K562 (cell line): ENCODE data around the gene GNL3. TPM values are rescaled to one million over a fixed set of nuclear protein-coding genes. Genes with fewer than 3 reads are reported as not detected.

Experiments used
- HCFC1 ChIP-seq: IDR thresholded peaks from 2 replicates; pipeline ENCODE4 v1.6.1; 2012; ENCODE audit warnings: low read depth, low read length, improper control_type of control experiment
- JUND ChIP-seq, 2 experiments: IDR thresholded peaks; 2 replicates in 1 of 2; 3 replicates in 1 of 2; pipeline ENCODE4 v1.6.1; 2011; ENCODE audit warnings: borderline replicate concordance in 2 of 2, low read depth in 2 of 2, low read length in 2 of 2, improper control_type of control experiment in 1 of 2, missing biosample characterization in 1 of 2, missing genetic modification characterization in 1 of 2, missing genetic modification reagents in 1 of 2
- POLR2B ChIP-seq: fragments of 450-650 bp; IDR thresholded peaks from 2 replicates; pipeline ENCODE4 v1.6.1; 2018; ENCODE audit warnings: low read depth; ENCODE audit not compliant: partially characterized antibody
- SMARCB1 ChIP-seq: IDR thresholded peaks from 2 replicates; pipeline ENCODE4 v1.6.1; 2011; ENCODE audit warnings: improper control_type of control experiment, low read depth; ENCODE audit not compliant: insufficient read length
- SUPT5H ChIP-seq: fragments of 450-650 bp; IDR thresholded peaks from 2 replicates; pipeline ENCODE4 v1.6.1; 2016
- ZKSCAN8 ChIP-seq: fragments of 200-800 bp; sonication (Bioruptor generic); IDR thresholded peaks from 2 replicates; pipeline ENCODE4 v1.6.1; 2016; ENCODE audit warnings: missing genetic modification characterization, missing compliant biosample characterization
- polyA plus RNA-seq, 8 experiments: library from polyadenylated mRNA; depleted of rRNA in 4 of 8; stranded (reverse) in 5 of 8; unstranded in 3 of 8; fragments of >200 nt; fragmentation: Nextera tagmentation in 2 of 8; fragmentation: Illumina TruSeq in 1 of 8; extraction: Ambion mirVana in 2 of 8; extraction: Trizol in 1 of 8; gene quantifications; 2 replicates each; pipeline versions ENCODE4 v1.2.1 to v1.2.3, GENCODE V29; 2011 to 2014; ENCODE audit warnings: inconsistent platforms in 1 of 8, missing spikeins in 1 of 8
- total RNA-seq, 7 experiments: library from RNA; depleted of rRNA in 6 of 7; stranded (reverse); fragments of >200 nt in 6 of 7; fragmentation: Illumina TruSeq in 2 of 7; extraction: Trizol in 2 of 7; gene quantifications; 2 replicates each; pipeline versions ENCODE4 v1.2.1 to v1.2.3, GENCODE V29; 2011 to 2021; ENCODE audit warnings: low replicate concordance in 1 of 7
- TF ChIP-seq, protein P1 (sequence below), 2 experiments: fragments of 450-650 bp; conservative IDR thresholded peaks; 2 replicates each; pipeline ENCODE4 v1.6.1; 2017; ENCODE audit warnings: mild to moderate bottlenecking in 2 of 2, moderate library complexity in 2 of 2
- TF ChIP-seq, protein P2 (sequence below): sonication (generic); formaldehyde crosslinking; IDR thresholded peaks from 2 replicates; pipeline ENCODE4 v1.8.0; 2022; ENCODE audit warnings: missing genetic modification reagents, mild to moderate bottlenecking, moderate library complexity, borderline replicate concordance
- TF ChIP-seq, protein P3 (sequence below): fragments of 250-450 bp; sonication (Bioruptor Pico); IDR thresholded peaks from 2 replicates; pipeline ENCODE4 v1.5.0; 2021; ENCODE audit warnings: mild to moderate bottlenecking, borderline replicate concordance
- TF ChIP-seq, protein P4 (sequence below), 2 experiments: fragments of 450-650 bp in 1 of 2; sonication (generic) in 1 of 2; formaldehyde crosslinking in 1 of 2; IDR thresholded peaks in 1 of 2; conservative IDR thresholded peaks in 1 of 2; 2 replicates each; pipeline versions ENCODE4 v1.6.1 to v1.8.1; 2016 to 2023; ENCODE audit warnings: mild to moderate bottlenecking in 2 of 2, moderate library complexity in 2 of 2, inconsistent platforms in 1 of 2, missing genetic modification reagents in 1 of 2
- TF ChIP-seq, protein P5 (sequence below): sonication (generic); formaldehyde crosslinking; IDR thresholded peaks from 2 replicates; pipeline ENCODE4 v1.8.0; 2023; ENCODE audit warnings: missing genetic modification reagents, mild to moderate bottlenecking, borderline replicate concordance

Gene GNL3
- total and polyA plus RNA-seq, 9 of the 15 experiments (the other 6 are each of a cell fraction or from before 2014, with no cell fraction given): 132 to 313 (median 220) TPM

DNA sequence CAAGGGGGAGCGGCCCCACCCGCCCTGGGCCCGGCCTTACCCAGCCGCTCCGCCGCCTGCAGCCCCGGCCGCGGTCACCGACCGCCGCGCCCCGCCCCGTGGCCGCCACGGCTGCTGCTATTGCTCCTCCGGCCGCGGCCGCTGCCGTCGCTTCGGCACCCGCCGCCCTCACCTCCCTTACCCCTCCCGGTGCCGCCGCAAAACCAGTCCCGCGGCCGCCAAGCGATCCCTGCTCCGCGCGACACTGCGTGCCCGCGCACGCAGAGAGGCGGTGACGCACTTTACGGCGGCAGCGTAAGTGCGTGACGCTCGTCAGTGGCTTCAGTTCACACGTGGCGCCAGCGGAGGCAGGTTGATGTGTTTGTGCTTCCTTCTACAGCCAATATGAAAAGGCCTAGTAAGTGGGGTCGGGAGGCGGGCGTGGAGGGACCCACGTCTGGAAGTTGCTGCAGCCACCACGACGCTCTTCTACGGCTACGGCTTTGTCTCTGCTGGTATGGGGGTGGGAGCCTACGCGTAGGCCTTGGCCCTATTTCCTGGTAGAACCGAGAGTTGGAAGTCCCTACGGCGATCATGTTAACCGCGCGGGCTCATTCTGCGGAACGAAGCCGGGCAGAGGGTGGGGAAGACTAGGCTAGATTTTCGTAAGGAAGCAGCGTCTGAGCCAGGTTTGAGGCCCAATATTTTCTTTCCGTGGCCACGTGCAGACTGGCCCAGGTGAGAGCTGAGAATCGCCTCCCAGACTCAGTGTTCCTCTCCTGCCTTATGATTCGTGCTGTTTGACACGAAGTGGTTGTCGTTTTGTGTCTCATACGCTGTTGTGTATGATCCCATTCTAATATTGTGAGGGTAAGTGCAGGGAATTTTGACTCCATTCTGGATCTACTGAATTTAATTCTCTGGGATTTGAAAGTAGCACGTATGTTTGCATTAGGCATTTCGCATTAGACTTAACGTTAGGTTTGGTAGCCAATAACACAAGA lies at the start of gene GNL3, which contains the start of gene PBRM1 (continued):
- TF ChIP-seq, protein P1, sequence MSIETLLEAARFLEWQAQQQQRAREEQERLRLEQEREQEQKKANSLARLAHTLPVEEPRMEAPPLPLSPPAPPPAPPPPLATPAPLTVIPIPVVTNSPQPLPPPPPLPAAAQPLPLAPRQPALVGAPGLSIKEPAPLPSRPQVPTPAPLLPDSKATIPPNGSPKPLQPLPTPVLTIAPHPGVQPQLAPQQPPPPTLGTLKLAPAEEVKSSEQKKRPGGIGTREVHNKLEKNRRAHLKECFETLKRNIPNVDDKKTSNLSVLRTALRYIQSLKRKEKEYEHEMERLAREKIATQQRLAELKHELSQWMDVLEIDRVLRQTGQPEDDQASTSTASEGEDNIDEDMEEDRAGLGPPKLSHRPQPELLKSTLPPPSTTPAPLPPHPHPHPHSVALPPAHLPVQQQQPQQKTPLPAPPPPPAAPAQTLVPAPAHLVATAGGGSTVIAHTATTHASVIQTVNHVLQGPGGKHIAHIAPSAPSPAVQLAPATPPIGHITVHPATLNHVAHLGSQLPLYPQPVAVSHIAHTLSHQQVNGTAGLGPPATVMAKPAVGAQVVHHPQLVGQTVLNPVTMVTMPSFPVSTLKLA (conservative IDR thresholded peaks at IDR 0.05): peak; percentile 98 to 99
- no peak for TF ChIP-seq ZKSCAN8 (CRISPR knock-in tag)
- peak; percentile 87 for TF ChIP-seq SUPT5H
- TF ChIP-seq HCFC1: peak; percentile 68
- TF ChIP-seq SMARCB1: no peak
- TF ChIP-seq, protein P2, sequence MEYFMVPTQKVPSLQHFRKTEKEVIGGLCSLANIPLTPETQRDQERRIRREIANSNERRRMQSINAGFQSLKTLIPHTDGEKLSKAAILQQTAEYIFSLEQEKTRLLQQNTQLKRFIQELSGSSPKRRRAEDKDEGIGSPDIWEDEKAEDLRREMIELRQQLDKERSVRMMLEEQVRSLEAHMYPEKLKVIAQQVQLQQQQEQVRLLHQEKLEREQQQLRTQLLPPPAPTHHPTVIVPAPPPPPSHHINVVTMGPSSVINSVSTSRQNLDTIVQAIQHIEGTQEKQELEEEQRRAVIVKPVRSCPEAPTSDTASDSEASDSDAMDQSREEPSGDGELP: peak; percentile 72
- TF ChIP-seq, protein P3, sequence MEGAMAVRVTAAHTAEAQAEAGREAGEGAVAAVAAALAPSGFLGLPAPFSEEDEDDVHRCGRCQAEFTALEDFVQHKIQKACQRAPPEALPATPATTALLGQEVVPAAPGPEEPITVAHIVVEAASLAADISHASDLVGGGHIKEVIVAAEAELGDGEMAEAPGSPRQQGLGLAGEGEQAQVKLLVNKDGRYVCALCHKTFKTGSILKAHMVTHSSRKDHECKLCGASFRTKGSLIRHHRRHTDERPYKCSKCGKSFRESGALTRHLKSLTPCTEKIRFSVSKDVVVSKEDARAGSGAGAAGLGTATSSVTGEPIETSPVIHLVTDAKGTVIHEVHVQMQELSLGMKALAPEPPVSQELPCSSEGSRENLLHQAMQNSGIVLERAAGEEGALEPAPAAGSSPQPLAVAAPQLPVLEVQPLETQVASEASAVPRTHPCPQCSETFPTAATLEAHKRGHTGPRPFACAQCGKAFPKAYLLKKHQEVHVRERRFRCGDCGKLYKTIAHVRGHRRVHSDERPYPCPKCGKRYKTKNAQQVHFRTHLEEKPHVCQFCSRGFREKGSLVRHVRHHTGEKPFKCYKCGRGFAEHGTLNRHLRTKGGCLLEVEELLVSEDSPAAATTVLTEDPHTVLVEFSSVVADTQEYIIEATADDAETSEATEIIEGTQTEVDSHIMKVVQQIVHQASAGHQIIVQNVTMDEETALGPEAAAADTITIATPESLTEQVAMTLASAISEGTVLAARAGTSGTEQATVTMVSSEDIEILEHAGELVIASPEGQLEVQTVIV (CRISPR knock-in tag): peak; percentile 97
- TF ChIP-seq JUND (IDR thresholded peaks at IDR 0.05; ENCODE audit: borderline replicate concordance, low read depth, low read length): peak; percentile 49
- no peak for TF ChIP-seq JUND (tag; IDR thresholded peaks at IDR 0.05; ENCODE audit: borderline replicate concordance, low read depth, low read length)
- TF ChIP-seq POLR2B: peak; percentile 81
- TF ChIP-seq, protein P4, sequence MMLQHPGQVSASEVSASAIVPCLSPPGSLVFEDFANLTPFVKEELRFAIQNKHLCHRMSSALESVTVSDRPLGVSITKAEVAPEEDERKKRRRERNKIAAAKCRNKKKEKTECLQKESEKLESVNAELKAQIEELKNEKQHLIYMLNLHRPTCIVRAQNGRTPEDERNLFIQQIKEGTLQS (IDR thresholded peaks at IDR 0.05): peak; percentile 51
- TF ChIP-seq, protein P4 (CRISPR knock-in tag; conservative IDR thresholded peaks at IDR 0.05): no peak
- TF ChIP-seq, protein P5, sequence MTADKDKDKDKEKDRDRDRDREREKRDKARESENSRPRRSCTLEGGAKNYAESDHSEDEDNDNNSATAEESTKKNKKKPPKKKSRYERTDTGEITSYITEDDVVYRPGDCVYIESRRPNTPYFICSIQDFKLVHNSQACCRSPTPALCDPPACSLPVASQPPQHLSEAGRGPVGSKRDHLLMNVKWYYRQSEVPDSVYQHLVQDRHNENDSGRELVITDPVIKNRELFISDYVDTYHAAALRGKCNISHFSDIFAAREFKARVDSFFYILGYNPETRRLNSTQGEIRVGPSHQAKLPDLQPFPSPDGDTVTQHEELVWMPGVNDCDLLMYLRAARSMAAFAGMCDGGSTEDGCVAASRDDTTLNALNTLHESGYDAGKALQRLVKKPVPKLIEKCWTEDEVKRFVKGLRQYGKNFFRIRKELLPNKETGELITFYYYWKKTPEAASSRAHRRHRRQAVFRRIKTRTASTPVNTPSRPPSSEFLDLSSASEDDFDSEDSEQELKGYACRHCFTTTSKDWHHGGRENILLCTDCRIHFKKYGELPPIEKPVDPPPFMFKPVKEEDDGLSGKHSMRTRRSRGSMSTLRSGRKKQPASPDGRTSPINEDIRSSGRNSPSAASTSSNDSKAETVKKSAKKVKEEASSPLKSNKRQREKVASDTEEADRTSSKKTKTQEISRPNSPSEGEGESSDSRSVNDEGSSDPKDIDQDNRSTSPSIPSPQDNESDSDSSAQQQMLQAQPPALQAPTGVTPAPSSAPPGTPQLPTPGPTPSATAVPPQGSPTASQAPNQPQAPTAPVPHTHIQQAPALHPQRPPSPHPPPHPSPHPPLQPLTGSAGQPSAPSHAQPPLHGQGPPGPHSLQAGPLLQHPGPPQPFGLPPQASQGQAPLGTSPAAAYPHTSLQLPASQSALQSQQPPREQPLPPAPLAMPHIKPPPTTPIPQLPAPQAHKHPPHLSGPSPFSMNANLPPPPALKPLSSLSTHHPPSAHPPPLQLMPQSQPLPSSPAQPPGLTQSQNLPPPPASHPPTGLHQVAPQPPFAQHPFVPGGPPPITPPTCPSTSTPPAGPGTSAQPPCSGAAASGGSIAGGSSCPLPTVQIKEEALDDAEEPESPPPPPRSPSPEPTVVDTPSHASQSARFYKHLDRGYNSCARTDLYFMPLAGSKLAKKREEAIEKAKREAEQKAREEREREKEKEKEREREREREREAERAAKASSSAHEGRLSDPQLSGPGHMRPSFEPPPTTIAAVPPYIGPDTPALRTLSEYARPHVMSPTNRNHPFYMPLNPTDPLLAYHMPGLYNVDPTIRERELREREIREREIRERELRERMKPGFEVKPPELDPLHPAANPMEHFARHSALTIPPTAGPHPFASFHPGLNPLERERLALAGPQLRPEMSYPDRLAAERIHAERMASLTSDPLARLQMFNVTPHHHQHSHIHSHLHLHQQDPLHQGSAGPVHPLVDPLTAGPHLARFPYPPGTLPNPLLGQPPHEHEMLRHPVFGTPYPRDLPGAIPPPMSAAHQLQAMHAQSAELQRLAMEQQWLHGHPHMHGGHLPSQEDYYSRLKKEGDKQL (CRISPR knock-in tag): no peak
